Neural cell (in vitro differentiated cells): ENCODE data around the gene TMEM132C.

Experiments
- CTCF ChIP-seq: fragments of 450-650 bp; IDR thresholded peaks from 2 replicates; pipeline ENCODE4 v1.5.1; 2014; ENCODE audit warnings: antibody characterized with exemption, mild to moderate bottlenecking, moderate library complexity; ENCODE audit not compliant: poor library complexity, severe bottlenecking
- EZH2 ChIP-seq: fragments of 200-600, 300-800 bp; shearing (Covaris generic), sonication (generic); IDR thresholded peaks from 2 replicates; pipeline ENCODE4 v1.6.1; 2014; ENCODE audit warnings: antibody characterized with exemption, low read length, borderline replicate concordance, mild to moderate bottlenecking; ENCODE audit not compliant: insufficient read depth, poor library complexity, severe bottlenecking
- RAD21 ChIP-seq: fragments of 450-650 bp; conservative IDR thresholded peaks from 2 replicates; pipeline ENCODE4 v1.6.1; 2014; ENCODE audit warnings: antibody characterized with exemption, mild to moderate bottlenecking, moderate library complexity
- TAF1 ChIP-seq: IDR thresholded peaks from 2 replicates; pipeline ENCODE4 v1.6.1; 2012; ENCODE audit warnings: low read depth

- TF ChIP-seq EZH2 = no peak
- TF ChIP-seq CTCF = no peak
- TF ChIP-seq TAF1 = no peak
- no peak for TF ChIP-seq RAD21
Observed at GRCh38 chr12:128240745-128241144, 26.2 kb upstream of the TMEM132C start.
